PC-9 (cell line): ENCODE results near the gene SLC6A6.

Experiments
- EZH2 ChIP-seq: fragments of 200-600 bp; sonication (generic); IDR thresholded peaks from 2 replicates; pipeline ENCODE4 v1.8.0; 2017; ENCODE audit warnings: antibody characterized with exemption, low read depth
- TF ChIP-seq, protein P1 (sequence below): fragments of 200-600 bp; sonication (generic); conservative IDR thresholded peaks from 2 replicates; pipeline ENCODE4 v1.6.1; 2017; ENCODE audit warnings: mixed run types, antibody characterized with exemption, mild to moderate bottlenecking, moderate library complexity

- TF ChIP-seq, protein P1, sequence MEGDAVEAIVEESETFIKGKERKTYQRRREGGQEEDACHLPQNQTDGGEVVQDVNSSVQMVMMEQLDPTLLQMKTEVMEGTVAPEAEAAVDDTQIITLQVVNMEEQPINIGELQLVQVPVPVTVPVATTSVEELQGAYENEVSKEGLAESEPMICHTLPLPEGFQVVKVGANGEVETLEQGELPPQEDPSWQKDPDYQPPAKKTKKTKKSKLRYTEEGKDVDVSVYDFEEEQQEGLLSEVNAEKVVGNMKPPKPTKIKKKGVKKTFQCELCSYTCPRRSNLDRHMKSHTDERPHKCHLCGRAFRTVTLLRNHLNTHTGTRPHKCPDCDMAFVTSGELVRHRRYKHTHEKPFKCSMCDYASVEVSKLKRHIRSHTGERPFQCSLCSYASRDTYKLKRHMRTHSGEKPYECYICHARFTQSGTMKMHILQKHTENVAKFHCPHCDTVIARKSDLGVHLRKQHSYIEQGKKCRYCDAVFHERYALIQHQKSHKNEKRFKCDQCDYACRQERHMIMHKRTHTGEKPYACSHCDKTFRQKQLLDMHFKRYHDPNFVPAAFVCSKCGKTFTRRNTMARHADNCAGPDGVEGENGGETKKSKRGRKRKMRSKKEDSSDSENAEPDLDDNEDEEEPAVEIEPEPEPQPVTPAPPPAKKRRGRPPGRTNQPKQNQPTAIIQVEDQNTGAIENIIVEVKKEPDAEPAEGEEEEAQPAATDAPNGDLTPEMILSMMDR: no peak
- TF ChIP-seq EZH2: no peak
Observed at GRCh38 chr3:14431452-14431916, 29.1 kb downstream of the SLC6A6 start.
